GM19238 (cell line): ENCODE results near the gene MDH1.
"Not testable (repeated sequence)": the region's sequence is repeated elsewhere in the genome, so short reads cannot be mapped to it uniquely, and the experiment has no call there.

Experiments used
- DNase-seq: peaks from one replicate; pipeline ENCODE4 v3.0.0; 2011; ENCODE audit warnings: low spot score; ENCODE audit not compliant: insufficient read length

Gene MDH1

GRCh38 chr2:63587814-63588384, 864 bp upstream of the MDH1 start:
- no peak for DNase-seq

GRCh38 chr2:63589148-63589958, 590 bp downstream of the MDH1 start:
- no peak for DNase-seq

DNA sequence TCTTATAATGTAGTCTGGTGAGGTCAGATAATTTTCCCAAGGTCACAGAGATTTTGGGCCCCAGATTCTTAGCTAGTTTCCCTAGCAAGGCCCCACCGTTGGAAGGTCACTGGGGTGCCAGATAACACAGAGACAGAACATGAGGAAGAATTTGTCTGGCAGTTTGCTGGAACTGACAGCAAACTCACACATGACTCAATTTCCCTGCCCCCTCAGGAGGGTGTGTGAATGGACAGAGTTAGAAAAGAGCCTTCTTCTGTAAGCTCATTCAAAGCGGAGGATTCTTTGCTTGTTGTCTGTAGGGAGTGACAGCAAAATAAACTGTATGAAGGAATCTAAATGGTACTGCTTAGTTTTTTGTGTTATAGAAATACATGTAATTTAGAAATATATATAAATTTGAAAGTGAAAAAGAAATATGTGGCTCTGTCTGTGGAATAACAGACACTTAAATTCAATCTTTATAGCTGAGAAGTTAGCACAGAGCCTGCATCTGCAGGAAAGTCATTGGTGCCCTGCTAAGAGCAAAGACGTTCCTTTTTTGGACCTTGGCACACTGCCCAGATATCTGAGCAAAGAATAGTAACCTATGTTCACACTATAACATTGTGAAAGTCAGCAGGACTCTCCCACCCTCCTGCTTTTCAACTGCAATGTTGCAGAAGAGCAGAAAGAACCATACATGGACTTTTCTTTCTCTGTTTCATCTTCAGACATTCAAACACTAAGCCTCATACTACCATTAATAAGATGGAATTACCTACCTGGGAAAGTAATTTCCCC, 2.1 kb downstream of the MDH1 start:
- no peak for DNase-seq

GRCh38 chr2:63591566-63592175, 2.9 kb downstream of the MDH1 start:
- no peak for DNase-seq

DNA sequence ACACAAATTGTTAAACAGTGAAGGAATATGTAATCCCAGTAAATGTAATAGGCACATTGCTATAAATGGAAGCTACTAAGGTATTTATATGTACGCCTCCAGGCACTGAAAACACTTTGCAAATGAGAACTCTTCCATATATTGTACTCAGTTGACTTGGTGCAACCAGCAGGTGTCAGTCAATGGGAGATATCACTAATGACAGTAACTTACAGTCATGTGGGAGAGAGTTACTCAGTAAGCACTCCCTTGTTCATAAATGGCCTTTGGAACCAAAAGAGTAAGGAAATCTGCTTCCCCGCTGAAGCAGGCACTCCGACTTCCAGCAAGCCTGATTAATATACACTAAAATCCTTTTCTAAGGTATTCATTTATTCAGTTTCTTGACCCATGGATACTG, 5.9 kb downstream of the MDH1 start:
- DNase-seq = no peak

DNA sequence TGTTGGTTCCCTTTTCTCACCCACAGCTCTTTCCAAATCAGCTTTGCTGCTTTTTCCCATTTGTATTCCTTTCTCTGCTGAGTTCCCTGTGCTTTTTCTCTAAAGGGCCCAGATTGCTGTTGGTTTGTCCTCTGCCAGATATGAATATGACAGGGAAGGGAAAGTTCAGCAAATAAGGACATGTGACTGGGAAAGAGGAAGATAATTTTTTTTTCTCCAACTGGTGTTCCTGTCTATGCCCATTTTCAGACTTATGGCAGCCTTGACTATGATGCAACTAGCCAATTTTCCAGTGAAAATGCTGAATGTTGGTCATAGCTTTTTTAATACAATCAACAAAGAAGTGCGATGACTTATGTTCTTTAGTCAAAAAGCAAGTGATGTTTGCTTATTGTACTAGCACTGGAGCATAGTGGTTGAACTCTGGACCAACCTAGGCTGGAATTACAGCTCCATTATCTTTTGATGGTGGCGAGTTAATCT, 7.7 kb downstream of the MDH1 start:
- no peak for DNase-seq

GRCh38 chr2:63598981-63599380, 10.2 kb downstream of the MDH1 start:
- no peak for DNase-seq

GRCh38 chr2:63600881-63601460, 12.2 kb downstream of the MDH1 start:
- DNase-seq = no peak

GRCh38 chr2:63604666-63605065, 15.9 kb downstream of the MDH1 start:
- DNase-seq = no peak

GRCh38 chr2:63608865-63609264, 20.1 kb downstream of the MDH1 start:
- not testable (repeated sequence) for DNase-seq

GRCh38 chr2:63610525-63610924, 21.8 kb downstream of the MDH1 start:
- no peak for DNase-seq

DNA sequence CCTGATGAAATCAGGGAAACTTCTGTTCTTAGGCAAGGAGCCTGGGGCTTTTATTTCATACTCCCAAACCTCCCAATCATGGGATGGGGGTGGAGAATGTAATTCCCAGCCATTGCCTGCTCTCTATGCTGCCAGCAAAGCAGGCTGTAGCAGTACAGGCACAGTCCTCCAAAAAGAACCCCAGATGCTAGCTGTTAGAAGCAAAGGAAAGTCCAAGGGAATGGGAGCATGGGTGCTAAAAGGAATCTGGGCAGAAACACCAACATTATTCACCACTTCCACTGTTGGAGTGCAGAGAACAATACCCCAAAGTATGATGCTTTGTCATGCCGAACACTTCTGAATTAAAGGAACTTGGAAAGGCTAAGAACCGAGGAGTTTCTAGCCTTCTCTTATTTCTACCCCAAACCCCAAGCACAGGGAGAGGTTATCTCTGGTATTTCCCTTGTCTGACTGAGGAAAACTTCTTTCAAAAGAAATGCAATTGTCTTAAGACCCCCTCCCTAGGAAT, 24.7 kb downstream of the MDH1 start:
- no peak for DNase-seq

- DNase-seq = no peak
These were observed 25.7 kb downstream of the MDH1 start for GRCh38 chr2:63614448-63614968.

DNA sequence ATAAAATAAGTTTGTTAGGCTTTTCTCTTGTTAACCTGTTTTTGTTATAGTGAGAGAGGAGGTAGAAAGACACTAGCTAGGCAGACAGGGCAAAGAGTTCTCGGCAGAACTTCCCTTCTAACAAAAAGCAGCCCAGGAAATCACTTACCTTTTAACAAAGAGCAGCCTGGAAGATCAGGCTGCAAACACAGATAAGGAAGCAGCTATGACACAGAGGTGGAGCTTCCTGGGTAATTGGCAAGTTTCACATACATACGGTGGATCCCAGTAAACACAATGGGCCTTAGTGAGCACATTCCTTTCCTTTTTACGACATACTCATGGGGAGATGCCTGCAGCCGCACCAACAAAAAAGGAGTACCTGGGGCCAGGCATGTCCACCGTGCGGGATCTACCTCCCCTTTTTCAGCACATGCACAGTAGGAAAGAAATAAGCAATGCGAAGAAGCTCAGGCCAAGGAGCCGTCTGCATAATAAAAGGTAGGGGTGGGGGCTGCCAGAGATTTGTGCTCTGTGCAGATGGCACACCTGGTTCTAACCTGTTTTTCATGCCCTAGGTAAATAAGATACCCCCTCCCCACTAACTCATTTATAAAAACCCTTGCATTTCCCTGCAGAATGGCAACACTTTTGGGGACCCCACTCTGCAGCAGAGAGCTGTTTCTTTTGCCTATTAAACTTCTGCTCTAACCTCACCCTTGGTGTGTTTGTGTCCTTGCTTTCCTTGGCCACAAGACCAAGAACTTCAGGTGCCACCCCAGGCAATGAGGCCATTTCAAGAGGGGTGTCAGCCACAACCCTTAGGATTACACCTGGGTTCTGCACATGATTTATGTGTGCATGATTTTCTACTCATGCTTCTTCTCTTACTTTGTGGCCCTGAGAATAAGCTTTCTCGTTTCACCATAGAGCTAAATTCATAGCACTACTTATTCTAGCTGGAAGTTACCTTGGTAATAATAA, 26.5 kb downstream of the MDH1 start:
- no peak for DNase-seq

DNA sequence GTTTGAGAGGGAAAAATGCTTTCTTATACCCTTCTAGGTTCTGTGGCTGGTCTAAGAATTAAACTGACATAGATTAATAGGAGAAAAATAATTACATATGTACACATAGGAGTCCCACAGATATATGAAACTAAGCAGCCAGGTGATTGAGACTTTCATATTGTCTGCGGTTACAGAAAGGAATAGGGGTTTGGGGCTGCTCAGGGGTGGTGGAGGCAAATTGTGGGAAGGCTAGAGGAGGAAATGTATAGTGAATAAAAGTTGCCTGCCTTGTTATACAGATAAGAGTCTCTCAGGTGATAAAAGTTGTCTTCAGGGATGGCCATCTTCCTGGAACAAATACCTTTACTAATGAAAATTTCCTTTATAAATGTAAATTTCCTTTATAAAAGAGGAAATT, 28.6 kb downstream of the MDH1 start:
- DNase-seq = no peak

DNA sequence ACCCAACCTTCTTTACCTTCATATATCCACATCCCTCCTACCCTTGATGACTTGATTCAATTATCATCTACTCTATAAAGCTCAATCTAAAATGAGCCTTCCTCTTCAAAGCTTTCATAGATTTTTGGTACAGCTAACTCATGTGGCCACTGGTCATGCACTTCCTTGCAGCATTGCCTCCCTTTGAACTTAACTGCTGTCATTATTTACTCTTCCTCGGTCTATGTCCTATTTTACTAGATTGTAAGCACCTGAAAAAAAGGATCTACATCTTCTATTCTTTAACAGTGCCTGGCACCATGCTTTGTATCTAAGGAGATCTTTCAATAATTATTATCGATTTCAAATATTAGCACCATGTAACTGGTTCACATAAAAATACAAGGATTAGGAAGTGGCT, 30.6 kb downstream of the MDH1 start:
- DNase-seq = no peak

DNA sequence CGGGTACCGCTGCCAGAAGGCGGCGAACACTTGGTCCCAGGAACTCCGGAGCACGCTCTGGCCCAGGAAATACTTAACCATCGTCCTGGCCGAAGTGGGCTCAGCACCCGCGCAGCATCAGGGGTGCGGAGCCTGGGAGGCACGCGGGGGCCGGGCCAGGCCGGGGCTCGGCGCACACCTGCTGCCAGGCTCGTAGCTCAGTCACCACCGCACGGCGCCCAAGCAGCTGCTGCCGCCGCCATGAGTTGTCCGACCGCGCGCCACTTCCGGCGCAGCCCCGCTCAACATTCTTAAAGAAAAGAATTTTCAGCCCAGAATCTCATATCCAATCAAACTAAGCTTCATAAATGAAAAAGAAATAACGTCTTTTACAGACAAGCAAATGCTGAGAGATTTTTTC, 34.0 kb downstream of the MDH1 start:
- DNase-seq = no peak

DNA sequence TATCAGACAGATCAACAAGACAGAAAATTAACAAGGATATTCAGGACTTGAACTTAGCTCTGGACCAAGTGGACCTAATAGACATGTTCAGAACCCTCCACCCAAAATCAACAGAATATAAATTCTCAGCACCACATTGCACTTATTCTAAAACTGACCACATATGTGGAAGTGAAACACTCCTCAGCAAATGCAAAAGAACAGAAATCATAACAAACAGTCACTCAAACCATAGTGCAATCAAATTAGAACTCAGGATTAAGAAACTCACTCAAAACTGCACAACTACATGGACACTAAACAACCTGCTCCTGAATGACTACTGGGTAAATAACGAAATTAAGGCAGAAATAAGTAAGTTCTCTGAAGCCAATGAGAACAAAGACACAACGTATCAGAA, 35.0 kb downstream of the MDH1 start:
- not testable (repeated sequence) for DNase-seq

DNA sequence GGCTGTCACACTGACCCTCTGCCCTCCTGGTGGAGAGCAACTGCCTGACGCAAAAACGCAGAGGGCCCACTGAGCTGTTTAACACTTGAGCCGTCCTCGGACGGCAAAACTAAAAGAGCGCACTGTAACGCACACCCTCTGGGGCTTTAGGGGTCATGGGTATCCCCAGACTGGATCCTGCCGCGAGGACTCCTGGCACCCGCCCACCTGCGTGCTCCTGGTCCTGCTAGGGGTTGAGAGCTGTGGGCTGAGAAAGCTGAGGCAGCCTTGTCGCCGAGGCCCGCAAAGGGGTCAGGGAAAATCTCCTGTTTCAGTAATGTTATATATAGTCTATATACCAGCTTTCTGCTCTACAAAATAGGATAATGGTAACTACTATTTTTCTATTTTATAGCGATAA, 39.1 kb downstream of the MDH1 start:
- DNase-seq = no peak

- DNase-seq = no peak
These were observed 39.7 kb downstream of the MDH1 start for GRCh38 chr2:63628403-63628942.
